Gastrocnemius medialis (tissue), 4 donors: ENCODE measurements around the gene KIAA2012. TPM values are rescaled to one million over a fixed set of nuclear protein-coding genes. Genes with fewer than 3 reads are reported as not detected.

Experiments used
- ATAC-seq, 2 donors: fragments of 150-250 bp; one replicate each; pipeline ENCODE4 v1.9.1; 2016
- DNase-seq, 2 donors: peaks; one replicate each; pipeline ENCODE4 v3.0.0-alpha.2; 2019
- H3K27ac ChIP-seq, 4 donors: fragments of 200-600 bp; sonication (generic); 1 replicate in 1 of 4; 2 replicates in 3 of 4; pipeline ENCODE4 v1.5.1; 2016 to 2018; ENCODE audit warnings: mild to moderate bottlenecking in 2 of 4, moderate library complexity in 1 of 4
- H3K27me3 ChIP-seq, 3 donors: fragments of 200-600 bp; sonication (generic) in 2 of 3; 1 replicate in 1 of 3; 2 replicates in 2 of 3; pipeline versions ENCODE4 v1.5.1 to v1.6.0; 2016 to 2019; ENCODE audit warnings: mild to moderate bottlenecking in 1 of 3, moderate library complexity in 1 of 3
- H3K36me3 ChIP-seq, 2 donors: fragments of 200-600 bp; sonication (generic) in 1 of 2; one replicate each; pipeline ENCODE4 v1.5.1; 2017 to 2018
- H3K4me1 ChIP-seq, 2 donors: fragments of 200-600 bp; sonication (generic) in 1 of 2; one replicate each; pipeline ENCODE4 v1.5.1; 2016 to 2017; ENCODE audit warnings: mild to moderate bottlenecking in 2 of 2
- H3K4me3 ChIP-seq, 4 donors: fragments of 200-600 bp; sonication (generic) in 3 of 4; 1 replicate in 1 of 4; 2 replicates in 3 of 4; pipeline ENCODE4 v1.5.1; 2016 to 2019; ENCODE audit warnings: mild to moderate bottlenecking in 2 of 4
- H3K9me3 ChIP-seq, 3 donors: fragments of 200-600 bp; sonication (generic) in 2 of 3; 1 replicate in 1 of 3; 2 replicates in 2 of 3; pipeline ENCODE4 v1.5.1; 2016 to 2019
- POLR2A ChIP-seq, 2 donors: fragments of 450-650 bp; IDR thresholded peaks; one replicate each; pipeline ENCODE4 v1.6.1; 2017; ENCODE audit warnings: antibody characterized with exemption in 2 of 2, mild to moderate bottlenecking in 2 of 2, moderate library complexity in 2 of 2
- in situ Hi-C, 4 donors: fragments of 200-750 bp; cut with MboI; loops; one replicate each; pipeline versions ENCODE4 v1.15.0 to v1.8.0; 2017; ENCODE audit warnings: low sequenced_read_pairs in 4 of 4
- intact Hi-C: fragments of 100-400 bp; cut with DNase I; formaldehyde crosslinking; loops from one replicate; pipeline ENCODE4 v1.15.1; 2023; ENCODE audit warnings: low total_unique reads
- total RNA-seq, 4 donors: library from RNA; depleted of rRNA; stranded (reverse); fragments of >200 nt; gene quantifications; one replicate each; pipeline versions ENCODE4 v1.1.0 to v1.2.3, GENCODE V29; 2016
- TF ChIP-seq, protein P1 (sequence below), 5 experiments: fragments of 450-650 bp in 3 of 5; fragments of 200-600 bp in 2 of 5; sonication (generic) in 2 of 5; IDR thresholded peaks in 4 of 5; conservative IDR thresholded peaks in 1 of 5; 1 replicate in 4 of 5; 2 replicates in 1 of 5; pipeline ENCODE4 v1.5.1; 2016 to 2019; ENCODE audit warnings: antibody characterized with exemption in 5 of 5, mild to moderate bottlenecking in 3 of 5, moderate library complexity in 3 of 5

Gene KIAA2012
- total RNA-seq, 4 donors from 2014 or later = not detected

DNA sequence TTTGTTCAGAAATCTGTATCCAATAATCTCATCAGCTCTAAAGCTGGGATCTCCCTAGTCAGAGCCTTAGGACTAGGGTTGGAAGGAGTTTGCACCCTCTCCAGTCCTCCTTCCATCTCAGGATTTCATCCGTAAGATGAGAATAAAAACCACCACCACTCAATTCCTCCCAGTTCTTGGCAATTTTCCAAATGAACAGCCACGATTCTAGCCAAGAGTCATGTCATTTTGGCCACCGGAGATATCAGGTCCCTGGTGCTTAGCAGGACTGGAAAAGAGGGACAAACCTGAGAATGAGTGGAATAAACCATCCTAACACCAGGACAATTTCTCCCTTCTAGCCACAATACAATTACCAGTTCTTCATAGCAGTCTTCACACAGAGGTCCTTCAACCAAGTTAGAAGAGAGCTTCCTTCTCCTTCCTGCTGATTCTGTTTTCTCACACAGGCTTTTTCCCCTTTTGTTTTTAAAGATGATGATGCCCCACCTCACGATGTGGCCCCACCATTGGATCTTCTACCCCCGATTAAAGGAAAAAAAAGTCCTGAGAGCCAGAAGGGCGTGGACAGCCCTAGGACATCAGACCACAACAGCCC, 36.2 kb downstream of the KIAA2012 start:
- in situ Hi-C loops (no loop called here), intact Hi-C loops (no loop called here)
- DNase-seq (no peak), ATAC-seq (peak in 1 of 2 donors; percentile 32)
- Histone ChIP-seq H3K27me3 (no peaks in the 10 kb centered on the region), H3K4me1 (peaks cover 0 to 6% of the 10 kb centered on the region in 2 donors), H3K27ac (no peak overlapping the region), H3K9me3 (no peaks in the 10 kb centered on the region), H3K36me3 (no peaks in the 10 kb centered on the region), H3K4me3 (no peak overlapping the region)
- no peak for TF ChIP-seq POLR2A (IDR thresholded peaks at IDR 0.05)
- TF ChIP-seq, protein P1, sequence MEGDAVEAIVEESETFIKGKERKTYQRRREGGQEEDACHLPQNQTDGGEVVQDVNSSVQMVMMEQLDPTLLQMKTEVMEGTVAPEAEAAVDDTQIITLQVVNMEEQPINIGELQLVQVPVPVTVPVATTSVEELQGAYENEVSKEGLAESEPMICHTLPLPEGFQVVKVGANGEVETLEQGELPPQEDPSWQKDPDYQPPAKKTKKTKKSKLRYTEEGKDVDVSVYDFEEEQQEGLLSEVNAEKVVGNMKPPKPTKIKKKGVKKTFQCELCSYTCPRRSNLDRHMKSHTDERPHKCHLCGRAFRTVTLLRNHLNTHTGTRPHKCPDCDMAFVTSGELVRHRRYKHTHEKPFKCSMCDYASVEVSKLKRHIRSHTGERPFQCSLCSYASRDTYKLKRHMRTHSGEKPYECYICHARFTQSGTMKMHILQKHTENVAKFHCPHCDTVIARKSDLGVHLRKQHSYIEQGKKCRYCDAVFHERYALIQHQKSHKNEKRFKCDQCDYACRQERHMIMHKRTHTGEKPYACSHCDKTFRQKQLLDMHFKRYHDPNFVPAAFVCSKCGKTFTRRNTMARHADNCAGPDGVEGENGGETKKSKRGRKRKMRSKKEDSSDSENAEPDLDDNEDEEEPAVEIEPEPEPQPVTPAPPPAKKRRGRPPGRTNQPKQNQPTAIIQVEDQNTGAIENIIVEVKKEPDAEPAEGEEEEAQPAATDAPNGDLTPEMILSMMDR (IDR thresholded peaks at IDR 0.05 in 4 of 5, conservative IDR thresholded peaks at IDR 0.05 in 1 of 5) = no peak

DNA sequence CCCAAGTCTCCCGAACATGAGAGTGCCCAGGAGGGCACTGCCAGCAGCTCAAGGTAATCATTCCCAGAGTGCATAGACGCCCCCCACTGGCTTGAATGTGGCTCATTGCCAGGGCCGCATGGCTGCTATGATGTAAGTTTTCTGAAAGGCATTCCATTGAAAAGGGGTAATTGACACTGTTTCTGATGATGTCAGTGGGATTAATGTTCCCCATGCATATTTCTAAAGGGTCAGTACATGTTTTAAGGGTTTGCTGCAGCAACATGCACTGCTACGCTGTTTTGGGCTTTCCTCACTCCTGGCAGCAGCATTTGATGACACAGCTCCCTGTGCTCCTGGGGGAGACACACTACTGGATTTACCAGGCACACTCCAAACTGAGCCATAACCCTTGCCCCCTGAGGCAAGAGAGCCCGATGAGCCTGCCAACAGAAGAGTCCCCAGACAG, 36.7 kb downstream of the KIAA2012 start:
- TF ChIP-seq, protein P1 (IDR thresholded peaks at IDR 0.05 in 4 of 5, conservative IDR thresholded peaks at IDR 0.05 in 1 of 5) = no peak
- no peak for TF ChIP-seq POLR2A (IDR thresholded peaks at IDR 0.05)
- Histone ChIP-seq H3K4me1 (peaks cover 0 to 6% of the 10 kb centered on the region in 2 donors), H3K36me3 (no peaks in the 10 kb centered on the region), H3K9me3 (no peaks in the 10 kb centered on the region), H3K4me3 (no peak overlapping the region), H3K27me3 (no peaks in the 10 kb centered on the region), H3K27ac (no peak overlapping the region)
- intact Hi-C loops (no loop called here), in situ Hi-C loops (no loop called here)
- DNase-seq = peak; percentile 15 to 37
- ATAC-seq = peak in 1 of 2 donors; percentile 25

DNA sequence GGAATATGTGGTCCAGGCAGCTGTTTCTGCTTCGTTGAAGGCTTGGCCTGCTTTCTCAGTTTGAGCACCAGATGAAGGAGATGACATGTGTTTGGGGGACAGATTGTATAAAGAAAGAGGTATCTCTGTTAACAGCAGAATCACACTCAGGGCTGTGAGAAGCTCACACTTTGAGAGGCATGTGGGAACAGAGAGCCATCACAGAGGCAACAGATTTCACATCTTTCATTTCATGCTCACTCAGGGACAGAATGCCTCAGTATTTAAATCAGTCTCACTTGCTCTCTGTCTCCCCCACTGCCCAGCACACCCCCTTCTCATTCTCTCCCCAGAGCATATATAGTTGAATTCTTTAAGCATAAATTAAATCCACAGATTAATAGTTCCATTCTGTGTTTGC, 37.4 kb downstream of the KIAA2012 start:
- Histone ChIP-seq H3K4me3 (no peak overlapping the region), H3K9me3 (no peaks in the 10 kb centered on the region), H3K36me3 (no peaks in the 10 kb centered on the region), H3K4me1 (peaks cover 4 to 7% of the 10 kb centered on the region in 2 donors), H3K27ac (no peak overlapping the region), H3K27me3 (no peaks in the 10 kb centered on the region)
- no peak for ATAC-seq
- in situ Hi-C loops (no loop called here), intact Hi-C loops (no loop called here)
- TF ChIP-seq, protein P1 (IDR thresholded peaks at IDR 0.05 in 4 of 5, conservative IDR thresholded peaks at IDR 0.05 in 1 of 5) = no peak
- no peak for DNase-seq

DNA sequence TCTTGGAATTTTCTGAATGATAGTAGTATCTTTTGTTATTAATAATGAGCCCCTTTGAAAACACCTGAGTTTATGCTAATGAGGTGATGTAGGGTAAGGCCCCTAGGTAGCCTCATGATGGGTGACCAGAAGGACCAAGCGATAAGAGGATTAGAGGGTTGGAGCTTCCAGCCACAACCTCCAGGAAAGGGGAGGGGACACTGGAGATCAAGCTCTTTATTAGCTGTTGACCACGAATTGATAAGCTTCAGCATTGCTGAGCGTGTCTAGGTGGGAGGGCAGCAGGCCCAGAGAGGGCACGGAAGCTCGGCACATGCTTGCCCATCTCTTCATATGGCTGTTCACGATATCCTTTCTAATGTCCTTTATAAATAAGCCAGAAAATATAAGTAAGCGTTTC, 39.0 kb downstream of the KIAA2012 start:
- in situ Hi-C loops (no loop called here), intact Hi-C loops (no loop called here)

More for the DNA sequence above, 39.0 kb downstream of the KIAA2012 start:
- Histone ChIP-seq H3K9me3 (no peaks in the 10 kb centered on the region), H3K4me1 (peaks cover 11 to 14% of the 10 kb centered on the region in 2 donors), H3K4me3 (no peak overlapping the region), H3K27me3 (no peaks in the 10 kb centered on the region), H3K27ac (no peak overlapping the region), H3K36me3 (no peaks in the 10 kb centered on the region)
- ATAC-seq (no peak), DNase-seq (no peak)
- no peak for TF ChIP-seq POLR2A (IDR thresholded peaks at IDR 0.05)
- TF ChIP-seq, protein P1 (IDR thresholded peaks at IDR 0.05 in 4 of 5, conservative IDR thresholded peaks at IDR 0.05 in 1 of 5) = no peak
